NCI-H1417 treated with DMSO at 0.1 percent for 48 hours (cell line): ENCODE results near the gene NLRP5.
"Not testable (repeated sequence)": the region's sequence is repeated elsewhere in the genome, so short reads cannot be mapped to it uniquely, and the experiment has no call there.

Experiments used
- DNase-seq: peaks from one replicate; lab custom pipeline; 2025; lab: John Stamatoyannopoulos, UW

NLRP5 gene

GRCh38 chr19:56076498-56076897 is 89.9 kb downstream of the NLRP5 start:
- DNase-seq = peak; percentile 5

GRCh38 chr19:56079609-56080008 is 93.0 kb downstream of the NLRP5 start:
- no peak for DNase-seq

DNA sequence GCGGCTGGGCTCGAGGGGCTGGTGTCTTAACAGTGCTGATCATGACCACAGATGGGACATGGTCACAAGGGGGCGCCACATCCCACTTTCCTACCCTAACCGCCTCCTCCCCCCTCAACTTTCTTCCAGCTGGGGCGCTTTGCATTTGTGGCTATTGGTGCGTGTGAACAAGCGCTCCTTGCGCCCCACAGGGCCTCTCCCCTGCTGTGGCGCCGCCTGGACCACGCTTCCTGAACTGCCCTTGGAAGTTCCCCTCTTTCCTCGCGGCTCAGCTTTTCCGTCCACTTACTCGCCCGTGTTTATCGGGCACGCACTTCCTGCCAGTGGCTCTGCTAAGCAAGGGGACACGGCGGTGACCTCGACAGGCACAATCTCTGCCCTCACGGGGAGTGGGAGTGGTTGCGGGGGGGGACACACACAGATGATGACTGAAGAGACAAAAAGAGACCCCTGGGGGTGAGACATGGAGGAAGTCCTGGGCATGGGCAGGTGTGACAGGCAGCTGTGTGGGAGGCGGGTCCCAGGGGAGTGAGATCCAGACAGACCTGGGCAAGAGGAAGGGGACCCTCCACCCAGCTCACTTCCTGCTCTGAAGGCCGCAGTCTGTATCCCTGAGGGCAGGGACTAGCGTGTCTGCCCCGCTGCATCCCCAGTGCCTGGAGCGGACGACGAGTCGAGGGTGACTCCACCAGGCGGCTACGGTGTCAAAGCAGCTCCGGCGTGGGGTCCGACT is 94.3 kb downstream of the NLRP5 start:
- no peak for DNase-seq

DNA sequence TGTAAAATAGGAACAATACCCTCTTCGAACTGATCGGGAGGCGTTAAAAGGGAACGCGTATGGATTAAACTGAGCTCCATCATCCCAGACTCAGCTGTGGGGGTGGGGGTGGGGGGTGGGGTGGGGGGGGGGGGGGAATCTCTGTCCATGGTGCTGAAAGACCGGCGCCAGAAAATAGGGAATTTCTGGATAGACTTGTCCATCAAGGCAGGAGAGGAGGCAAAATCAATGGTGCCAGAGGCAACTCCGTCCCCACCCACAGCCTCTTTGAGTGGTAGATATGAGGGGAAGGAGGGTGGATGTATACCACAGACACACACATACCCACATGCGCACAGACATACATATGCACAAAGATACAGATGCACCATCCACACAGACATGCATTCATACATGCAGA is 97.1 kb downstream of the NLRP5 start:
- DNase-seq = no peak

DNA sequence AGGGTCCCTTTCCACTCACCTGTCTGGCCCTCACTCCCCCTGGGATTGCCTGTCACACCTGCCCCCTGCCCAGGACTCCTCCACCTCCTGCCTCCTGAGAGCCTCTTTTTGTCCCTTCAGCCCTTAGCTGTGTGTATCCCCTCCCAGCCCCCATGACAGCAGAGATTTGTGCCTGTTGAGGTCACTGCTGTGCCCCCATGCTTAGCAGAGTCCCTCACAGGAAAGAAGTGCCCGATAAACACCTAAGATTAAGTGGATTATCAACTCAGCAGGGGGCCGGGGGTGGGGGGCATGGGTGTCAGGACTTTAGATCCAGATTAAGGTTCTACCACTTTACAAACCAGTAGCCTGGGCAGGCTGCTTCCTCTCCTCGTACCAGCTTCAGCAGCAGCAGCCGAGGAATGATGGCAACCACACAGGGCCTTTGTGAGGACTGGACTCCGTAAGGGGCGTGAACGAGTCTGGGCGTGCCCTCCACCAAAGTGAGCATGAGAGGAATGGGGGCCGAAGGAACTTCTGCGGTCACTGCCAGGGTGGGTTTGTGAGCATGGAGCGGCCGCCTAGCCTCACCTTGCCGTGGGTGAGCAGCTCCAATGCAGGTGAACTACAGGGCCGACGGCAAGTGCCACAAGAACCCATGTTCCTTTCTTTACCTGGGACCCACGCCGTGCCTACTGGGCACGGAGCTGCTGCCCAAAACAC is 98.4 kb downstream of the NLRP5 start:
- no peak for DNase-seq

DNA sequence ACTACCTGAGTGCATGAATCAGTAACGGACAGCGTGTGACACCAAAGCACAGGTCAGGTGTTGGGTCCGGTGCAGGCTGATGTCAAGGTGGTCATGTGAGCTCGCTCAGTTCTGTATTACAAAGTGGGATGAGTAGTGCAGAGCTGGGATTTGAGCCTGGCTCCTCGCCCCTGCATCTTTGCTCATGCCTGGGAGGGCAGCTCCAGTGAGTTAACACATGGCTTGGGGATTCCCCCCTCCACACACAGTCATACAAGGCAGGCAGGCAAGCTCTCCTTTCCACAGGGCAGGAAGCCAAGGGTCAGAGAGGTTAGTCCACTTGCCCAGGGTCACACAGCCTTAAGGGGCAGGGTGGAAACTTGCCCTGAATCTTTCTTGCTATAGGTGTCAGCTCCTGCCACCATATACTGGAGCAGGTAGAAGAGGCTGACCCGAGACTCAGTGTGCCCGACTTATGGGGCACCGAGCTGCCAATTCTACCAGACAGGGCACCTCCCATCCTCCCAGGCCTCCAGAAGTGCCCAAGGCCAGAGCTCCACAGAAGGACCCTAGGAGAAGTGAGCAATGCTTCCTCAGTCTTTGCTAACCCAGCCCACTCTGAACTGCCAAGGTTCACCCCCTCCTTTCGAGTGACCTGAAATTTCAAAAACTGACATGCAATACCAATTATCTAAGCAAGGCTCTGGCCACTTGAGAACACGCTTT is 99.1 kb downstream of the NLRP5 start:
- DNase-seq = no peak

DNA sequence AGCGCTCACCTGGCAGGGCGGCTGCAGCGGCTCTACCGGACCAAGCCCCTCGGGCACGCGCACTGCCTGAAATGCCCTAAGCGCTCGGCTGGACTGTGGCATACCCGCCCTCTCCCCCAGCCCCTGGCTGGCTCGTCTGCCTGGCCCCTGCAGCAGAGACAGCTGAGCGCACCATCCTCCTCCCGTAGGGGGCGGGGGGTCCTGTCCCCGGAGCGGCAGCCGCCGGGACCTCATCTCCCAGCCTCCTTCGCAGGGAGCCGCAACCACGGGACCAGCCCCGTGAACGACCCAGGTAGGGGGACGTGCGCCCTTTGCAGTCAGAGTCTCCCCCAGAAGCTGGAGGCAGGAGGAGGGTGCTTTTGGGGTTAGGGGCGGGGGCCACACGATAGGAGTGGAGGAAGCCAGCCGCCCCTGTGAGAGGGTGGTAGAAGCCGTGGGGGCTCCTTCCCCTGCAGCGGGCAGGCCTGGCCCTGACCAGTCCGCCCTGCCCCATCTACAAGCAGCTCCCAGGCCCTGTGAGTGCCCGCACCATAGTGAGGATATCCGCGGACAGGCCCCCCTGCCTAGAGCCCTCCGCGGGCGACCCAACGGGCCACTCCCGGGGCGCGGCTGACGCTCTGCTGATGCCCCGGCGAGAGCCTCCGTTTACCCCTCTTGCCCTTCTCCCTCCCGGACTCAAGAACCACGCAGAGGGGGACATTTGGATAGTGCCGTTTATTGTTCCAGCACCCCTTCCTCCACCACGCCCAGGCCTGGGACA is 100.3 kb downstream of the NLRP5 start:
- no peak for DNase-seq

DNA sequence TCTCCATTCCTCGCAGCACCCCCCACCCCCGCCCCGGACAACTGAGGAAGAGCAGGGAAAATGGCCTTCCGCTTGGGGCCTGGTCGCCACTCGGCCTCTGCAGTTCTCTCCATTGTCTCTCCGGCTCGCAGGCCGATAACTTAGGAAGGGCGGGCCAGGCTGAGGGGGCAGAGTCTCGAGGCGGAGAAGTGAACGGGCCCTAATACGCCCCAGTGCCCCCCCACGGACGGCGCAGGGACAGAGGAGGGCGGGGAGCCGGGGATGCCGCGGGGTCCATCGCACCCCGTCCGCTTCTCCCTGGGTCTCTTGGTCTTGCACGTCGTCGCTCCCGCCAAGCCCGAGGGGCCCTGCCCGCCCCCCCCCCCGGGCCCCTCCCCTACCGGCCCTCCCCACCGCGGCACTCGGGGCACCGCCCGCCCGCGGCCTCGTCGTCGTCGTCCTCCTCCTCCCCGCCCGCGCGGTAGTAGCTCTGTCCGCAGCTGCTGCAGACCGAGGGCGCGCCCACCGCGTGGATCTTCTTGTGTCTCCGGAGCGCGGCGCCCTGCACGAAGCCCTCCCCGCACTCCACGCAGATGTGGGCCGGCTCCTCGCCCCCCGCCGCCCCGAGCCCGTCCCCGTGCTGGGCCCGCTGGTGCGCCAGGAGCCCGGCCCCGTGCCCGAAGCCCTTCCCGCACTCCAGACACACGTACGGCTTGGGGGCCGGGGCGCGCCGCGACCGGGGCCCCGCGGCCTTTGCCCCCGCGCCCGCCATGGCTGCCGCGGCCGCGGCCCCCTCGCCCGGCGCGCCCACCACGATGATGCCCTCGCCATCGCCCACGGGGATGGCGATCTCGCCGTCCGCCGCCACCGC is 101.3 kb downstream of the NLRP5 start:
- no peak for DNase-seq

- DNase-seq = no peak
Observed at GRCh38 chr19:56088497-56089215, 102.1 kb downstream of the NLRP5 start.

- DNase-seq = no peak
Observed at GRCh38 chr19:56089344-56089743, 102.8 kb downstream of the NLRP5 start.

DNA sequence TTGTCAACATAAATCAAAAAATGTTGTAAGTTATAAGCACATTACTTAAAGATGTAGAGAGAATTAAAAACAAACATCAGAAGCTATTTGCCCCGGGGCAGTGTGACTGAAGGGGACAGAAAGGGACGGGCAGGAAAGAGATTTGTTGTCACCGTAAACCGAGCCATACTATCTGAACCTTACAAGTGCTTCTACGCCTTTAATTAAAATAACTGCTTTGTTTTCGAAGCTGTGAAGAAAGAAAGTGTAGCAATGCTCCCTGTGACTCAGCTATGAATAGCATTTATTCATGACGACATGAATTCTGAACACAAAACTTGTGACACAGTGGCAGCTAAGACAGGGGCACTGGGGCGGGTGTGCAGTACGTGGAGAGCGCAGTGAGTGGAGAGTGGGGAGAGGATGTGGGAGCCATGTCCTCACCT is 104.5 kb downstream of the NLRP5 start:
- no peak for DNase-seq

- no peak for DNase-seq
Observed at GRCh38 chr19:56091751-56092546, 105.4 kb downstream of the NLRP5 start.

DNA sequence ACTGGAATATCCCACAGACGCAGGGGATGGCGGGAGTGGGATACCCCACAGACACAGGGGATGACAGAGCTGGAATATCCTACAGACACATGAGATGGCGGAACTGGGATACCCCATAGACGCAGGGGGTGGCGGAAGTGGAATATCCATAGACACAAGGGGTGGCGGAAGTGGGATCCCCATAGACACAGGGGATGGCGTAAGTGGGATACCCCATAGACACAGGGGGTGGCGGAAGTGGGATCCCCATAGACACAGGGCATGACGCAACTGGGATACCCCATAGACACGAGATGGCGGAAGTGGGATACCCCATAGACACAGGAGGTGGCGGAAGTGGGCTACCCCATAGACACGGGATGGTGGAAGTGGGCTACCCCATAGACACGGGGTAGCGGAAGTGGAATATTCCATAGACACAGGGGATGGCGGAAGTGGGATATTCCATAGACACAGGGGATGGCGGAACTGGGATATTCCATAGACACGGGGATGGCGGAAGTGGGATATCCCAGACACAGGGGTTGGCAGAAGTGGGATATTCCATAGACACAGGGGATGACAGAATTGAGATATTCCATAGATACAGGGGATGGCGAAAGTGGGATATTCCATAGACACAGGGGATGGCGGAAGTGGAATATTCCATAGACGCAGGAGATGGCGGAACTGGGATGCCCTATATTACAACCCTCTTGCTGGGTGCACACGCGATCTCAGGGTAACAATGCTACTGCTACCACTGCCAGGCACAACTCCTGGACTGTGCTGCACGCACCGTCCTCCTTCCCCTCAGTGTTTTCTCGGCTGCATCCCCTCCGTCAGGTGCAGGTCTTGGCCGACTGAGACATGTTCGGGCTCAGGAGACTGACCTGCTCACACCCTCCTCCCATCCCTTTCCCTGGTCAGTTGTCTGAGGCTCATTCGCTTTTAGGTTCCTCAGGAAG is 106.4 kb downstream of the NLRP5 start:
- DNase-seq = no peak

DNA sequence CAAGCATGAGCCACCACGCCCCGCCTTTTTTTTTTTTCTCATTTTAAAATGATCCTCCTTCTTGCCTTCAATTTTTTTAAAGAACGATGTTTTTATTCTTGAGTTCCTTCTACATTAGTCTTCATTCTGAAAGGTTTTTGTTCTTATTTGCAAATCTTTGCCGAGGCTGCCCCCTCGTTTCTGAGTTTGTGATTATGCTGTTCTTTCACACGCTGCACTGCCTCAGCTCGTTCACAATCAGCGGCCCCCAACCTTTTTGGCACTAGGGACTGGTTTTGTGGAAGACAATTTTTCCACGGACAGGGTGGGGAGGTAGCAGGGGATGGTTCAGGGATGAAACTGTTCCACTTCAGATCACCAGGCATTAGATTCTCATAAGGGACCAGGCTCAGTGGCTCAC is 107.9 kb downstream of the NLRP5 start:
- DNase-seq = no peak

- no peak for DNase-seq
Observed at GRCh38 chr19:56096665-56097064, 110.1 kb downstream of the NLRP5 start.

- DNase-seq = no peak
Observed at GRCh38 chr19:56097306-56097705, 110.7 kb downstream of the NLRP5 start.

DNA sequence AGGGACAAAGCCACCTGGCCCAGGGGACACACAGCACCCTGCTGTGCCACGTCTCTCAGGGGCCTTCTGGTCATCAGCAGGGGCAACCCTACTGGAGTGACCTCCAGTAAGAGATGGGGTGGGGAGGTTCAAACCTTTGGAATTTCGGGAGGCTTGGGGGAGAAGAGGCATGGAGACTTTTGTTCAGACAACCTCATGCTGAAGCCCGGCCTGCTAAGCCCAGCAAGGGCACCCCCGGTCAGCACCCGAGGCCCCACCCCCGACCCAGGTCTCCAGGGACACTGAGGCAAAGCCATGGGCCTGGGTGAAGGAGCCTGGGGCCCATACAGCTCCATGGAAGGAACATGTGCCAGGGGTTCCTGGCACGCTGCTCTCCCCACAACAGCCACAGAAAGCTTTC is 111.2 kb downstream of the NLRP5 start:
- no peak for DNase-seq

DNA sequence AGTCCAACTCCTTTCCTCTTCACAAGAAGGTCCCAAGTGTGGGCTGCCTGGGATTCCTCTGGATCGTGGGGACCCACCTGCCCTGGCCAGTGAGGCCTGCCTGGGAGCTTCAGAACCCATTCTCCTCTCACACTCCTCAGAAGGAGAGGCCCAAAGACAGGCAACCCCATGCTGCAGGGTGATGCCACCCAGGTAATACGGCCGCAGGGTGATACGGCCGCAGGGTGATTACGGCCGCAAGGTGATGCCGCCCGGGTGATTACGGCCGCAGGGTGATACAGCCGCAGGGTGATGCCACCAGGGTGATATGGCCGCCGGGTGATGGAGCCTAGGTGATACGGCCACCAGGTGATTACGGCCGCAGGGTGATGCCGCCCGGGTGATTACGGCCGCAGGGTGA is 111.7 kb downstream of the NLRP5 start:
- not testable (repeated sequence) for DNase-seq
